Erythroblast (primary cell): Measurements from ENCODE around the gene SRRM3.
"Not testable (repeated sequence)": the region's sequence is repeated elsewhere in the genome, so short reads cannot be mapped to it uniquely, and the experiment has no call there.

Experiments
- DNase-seq, 2 experiments: peaks; one replicate each; lab custom pipeline; 2025; lab: John Stamatoyannopoulos, UW
- GATA1 ChIP-seq: IDR thresholded peaks from 2 replicates; pipeline ENCODE4 v1.6.1; 2011; ENCODE audit warnings: low read depth, mild to moderate bottlenecking, control low read depth, low read length, moderate library complexity
- POLR2A ChIP-seq: IDR thresholded peaks from 2 replicates; pipeline ENCODE4 v1.6.1; 2011; ENCODE audit warnings: mild to moderate bottlenecking, low read length

The SRRM3 gene

GRCh38 chr7:76254781-76255180 lies 53.1 kb downstream of the SRRM3 start:
- TF ChIP-seq GATA1: no peak
- no peak for TF ChIP-seq POLR2A
- DNase-seq: no peak

DNA sequence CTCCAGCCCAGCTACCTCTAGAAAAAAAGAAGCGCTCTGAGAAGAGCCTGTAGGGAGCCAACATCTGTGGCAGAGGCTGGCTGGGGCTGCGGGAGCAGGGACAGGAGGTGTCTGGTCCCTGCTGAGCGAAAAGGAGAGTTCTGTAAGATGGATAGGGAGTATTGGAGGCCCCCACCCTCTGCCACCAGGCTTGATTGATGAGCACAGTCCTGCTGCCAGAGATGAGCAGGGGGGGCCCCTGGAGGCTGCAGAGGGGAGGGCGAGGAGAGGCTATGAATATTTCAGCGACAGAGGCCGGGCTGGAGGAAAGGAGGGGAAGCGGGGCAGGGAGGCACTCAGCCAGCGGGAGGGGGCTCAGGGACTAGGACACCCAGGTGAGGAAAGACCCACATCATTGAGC lies 56.3 kb downstream of the SRRM3 start:
- no peak for TF ChIP-seq POLR2A
- TF ChIP-seq GATA1: no peak
- DNase-seq: no peak

- TF ChIP-seq POLR2A: no peak
- no peak for TF ChIP-seq GATA1
- no peak for DNase-seq
These were observed 57.7 kb downstream of the SRRM3 start for GRCh38 chr7:76259124-76260093.

DNA sequence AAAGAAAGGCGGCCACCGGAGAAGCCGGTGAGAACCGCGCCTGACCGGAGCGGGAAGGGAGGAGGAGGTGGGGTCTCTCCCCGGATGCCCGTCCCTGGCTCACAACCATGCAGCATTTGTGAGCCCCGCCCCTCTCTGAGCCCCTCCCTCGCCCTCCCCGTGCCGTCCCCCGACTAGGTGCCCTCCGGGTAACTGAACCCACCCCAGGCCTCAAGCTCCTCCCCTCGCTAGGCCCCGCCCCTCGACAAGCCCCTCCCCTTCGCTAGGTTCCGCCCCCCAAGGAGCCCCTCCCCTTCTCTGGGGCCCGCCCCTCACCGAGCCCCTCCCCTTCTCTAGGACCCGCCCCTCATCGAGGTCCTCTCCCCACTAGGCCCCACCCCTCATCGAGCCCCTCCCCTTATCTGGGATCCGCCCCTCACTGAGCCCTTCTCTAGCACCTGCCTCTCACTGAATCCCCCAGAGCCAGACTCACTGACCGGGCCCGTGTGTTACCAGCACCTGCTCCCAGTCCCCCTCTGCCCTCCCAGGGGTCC lies 58.5 kb downstream of the SRRM3 start:
- TF ChIP-seq POLR2A: no peak
- no peak for TF ChIP-seq GATA1
- DNase-seq: peak; percentile 66 to 76

DNA sequence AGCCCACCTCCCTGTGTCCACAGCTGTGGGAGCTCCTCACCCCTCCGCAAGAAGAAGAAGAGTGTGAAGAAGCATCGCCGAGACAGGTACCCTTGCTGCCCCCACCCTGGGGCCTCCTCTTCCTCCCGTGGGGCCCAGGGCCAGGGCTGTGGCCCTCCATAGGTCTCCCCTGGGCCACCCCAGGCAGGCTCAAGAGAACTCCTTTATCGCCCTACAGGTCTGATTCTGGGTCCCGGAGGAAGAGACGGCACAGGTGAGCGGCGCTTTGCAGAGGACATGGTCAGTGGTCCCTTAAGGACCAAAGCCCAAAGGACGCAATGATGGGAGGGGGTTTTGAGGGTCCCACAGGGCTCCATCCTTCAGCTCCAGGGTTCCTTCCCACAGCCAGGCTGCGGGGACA lies 59.6 kb downstream of the SRRM3 start:
- no peak for DNase-seq
- TF ChIP-seq POLR2A (no peak), GATA1 (no peak)

DNA sequence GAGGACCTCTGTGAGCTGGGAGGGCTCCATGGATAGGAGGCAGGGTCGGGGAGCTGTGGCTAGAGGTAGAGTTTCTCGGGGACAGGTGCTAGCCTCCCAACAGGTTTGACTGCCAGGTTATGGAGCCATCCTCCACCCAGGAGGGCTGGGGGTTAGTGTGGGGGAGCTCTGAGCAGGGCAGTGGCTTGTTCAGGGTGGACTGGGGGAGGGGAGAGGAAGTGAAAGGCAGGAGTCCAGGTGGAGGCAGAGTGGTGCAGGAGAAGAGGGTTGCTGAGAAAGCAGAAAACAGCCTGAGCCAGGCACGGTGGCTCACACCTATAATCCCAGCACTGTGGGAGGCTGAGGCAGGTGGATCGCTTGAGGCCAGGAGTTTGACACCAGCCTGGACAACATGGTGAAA lies 60.2 kb downstream of the SRRM3 start:
- TF ChIP-seq GATA1 (no peak), POLR2A (no peak)
- no peak for DNase-seq

- peak; percentile 46 to 68 for DNase-seq
These were observed 61.1 kb downstream of the SRRM3 start for GRCh38 chr7:76262683-76263402.

GRCh38 chr7:76265299-76265698 lies 63.6 kb downstream of the SRRM3 start:
- no peak for DNase-seq
- TF ChIP-seq POLR2A (no peak), GATA1 (no peak)

More at GRCh38 chr7:76262683-76263402, 61.1 kb downstream of the SRRM3 start:
- TF ChIP-seq GATA1: no peak
- TF ChIP-seq POLR2A: no peak

- TF ChIP-seq GATA1 (no peak), POLR2A (no peak)
- DNase-seq: no peak
These were observed 65.6 kb downstream of the SRRM3 start for GRCh38 chr7:76267107-76267893.

- DNase-seq: no peak
- TF ChIP-seq POLR2A: no peak
These were observed 66.1 kb downstream of the SRRM3 start for GRCh38 chr7:76267894-76268183.

GRCh38 chr7:76268376-76268775 lies 66.7 kb downstream of the SRRM3 start:
- DNase-seq: no peak
- TF ChIP-seq GATA1 (no peak), POLR2A (no peak)

- no peak for DNase-seq
These were observed 68.2 kb downstream of the SRRM3 start for GRCh38 chr7:76269895-76270294.

DNA sequence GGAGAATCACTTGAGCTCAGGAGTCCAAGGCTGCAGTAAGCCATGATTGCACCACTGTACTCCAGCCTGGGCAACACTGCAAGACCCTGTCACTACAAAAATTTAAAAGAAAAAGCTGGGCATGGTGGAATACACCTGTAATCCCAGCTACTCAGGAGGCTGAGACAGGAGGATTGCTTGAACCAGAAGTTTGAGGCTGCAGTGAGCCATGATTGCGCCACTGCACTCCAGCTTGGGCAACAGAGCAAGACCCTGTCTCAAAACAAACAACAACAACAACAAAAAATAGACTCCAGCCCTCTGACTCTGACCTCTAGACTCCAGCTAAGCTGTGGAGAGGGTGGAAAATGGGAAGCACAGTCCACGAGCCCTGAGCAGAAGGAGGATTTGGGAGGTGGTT lies 69.7 kb downstream of the SRRM3 start:
- DNase-seq: not testable (repeated sequence)

More at GRCh38 chr7:76269895-76270294, 68.2 kb downstream of the SRRM3 start:
- TF ChIP-seq POLR2A: no peak
- TF ChIP-seq GATA1: no peak
